Stomach smooth muscle (tissue), 2 donors: ENCODE measurements around the gene ZCCHC7.

Experiments
- H3K27ac ChIP-seq: one replicate; pipeline ENCODE4 v1.7.0; 2013; ENCODE audit warnings: mild to moderate bottlenecking, low read length, inconsistent platforms
- H3K27me3 ChIP-seq, 2 donors: one replicate each; pipeline ENCODE4 v1.7.0; 2013; ENCODE audit warnings: low read length in 2 of 2; ENCODE audit not compliant: insufficient read depth in 2 of 2, control insufficient read depth in 1 of 2
- H3K36me3 ChIP-seq, 2 donors: one replicate each; pipeline ENCODE4 v1.7.0; 2013; ENCODE audit warnings: low read length in 2 of 2; ENCODE audit not compliant: control insufficient read depth in 2 of 2, insufficient read depth in 2 of 2
- H3K4me1 ChIP-seq: one replicate; pipeline ENCODE4 v1.7.0; 2013; ENCODE audit warnings: low read length; ENCODE audit not compliant: control insufficient read depth, insufficient read depth
- H3K4me3 ChIP-seq, 2 donors: one replicate each; pipeline ENCODE4 v1.7.0; 2013; ENCODE audit warnings: low read length in 2 of 2
- H3K9ac ChIP-seq, 2 donors: one replicate each; pipeline ENCODE4 v1.7.0; 2013; ENCODE audit warnings: low read length in 2 of 2, mild to moderate bottlenecking in 1 of 2
- H3K9me3 ChIP-seq, 2 donors: one replicate each; pipeline ENCODE4 v1.7.0; 2013; ENCODE audit warnings: low read length in 2 of 2; ENCODE audit not compliant: control insufficient read depth in 2 of 2
- donor health status: healthy.
- donor health status: Pancreatic carcinoma.

ZCCHC7 gene

GRCh38 chr9:37209431-37210386 is 89.3 kb downstream of the ZCCHC7 start:
- H3K36me3 ChIP-seq = peaks cover 0 to 6% of the 10 kb centered on the region in 2 donors
- no peaks in the 10 kb centered on the region for H3K9me3 ChIP-seq
- H3K27me3 ChIP-seq = no peaks in the 10 kb centered on the region
- no peak overlapping the region for H3K9ac ChIP-seq
- H3K4me1 ChIP-seq = no peaks in the 10 kb centered on the region
- H3K4me3 ChIP-seq = no peak overlapping the region
- H3K27ac ChIP-seq = no peak overlapping the region

- no peak overlapping the region for H3K4me3 ChIP-seq
- peaks cover 0 to 5% of the 10 kb centered on the region in 2 donors for H3K36me3 ChIP-seq
- no peaks in the 10 kb centered on the region for H3K9me3 ChIP-seq
- H3K4me1 ChIP-seq = no peaks in the 10 kb centered on the region
- H3K9ac ChIP-seq = no peak overlapping the region
- no peak overlapping the region for H3K27ac ChIP-seq
- H3K27me3 ChIP-seq = no peaks in the 10 kb centered on the region
Observed at GRCh38 chr9:37210737-37211523, 90.6 kb downstream of the ZCCHC7 start.

- peaks cover 0 to 5% of the 10 kb centered on the region in 2 donors for H3K36me3 ChIP-seq
- no peak overlapping the region for H3K4me3 ChIP-seq
- H3K27ac ChIP-seq = no peak overlapping the region
- H3K9me3 ChIP-seq = no peaks in the 10 kb centered on the region
- H3K4me1 ChIP-seq = no peaks in the 10 kb centered on the region
- no peaks in the 10 kb centered on the region for H3K27me3 ChIP-seq
- no peak overlapping the region for H3K9ac ChIP-seq
Observed at GRCh38 chr9:37212435-37212834, 92.1 kb downstream of the ZCCHC7 start.

GRCh38 chr9:37215381-37215780 is 95.0 kb downstream of the ZCCHC7 start:
- H3K27ac ChIP-seq = no peak overlapping the region
- no peak overlapping the region for H3K9ac ChIP-seq
- no peaks in the 10 kb centered on the region for H3K4me1 ChIP-seq
- H3K27me3 ChIP-seq = no peaks in the 10 kb centered on the region
- H3K4me3 ChIP-seq = no peak overlapping the region
- H3K9me3 ChIP-seq = no peaks in the 10 kb centered on the region
- no peaks in the 10 kb centered on the region for H3K36me3 ChIP-seq

- H3K27ac ChIP-seq = no peak overlapping the region
- no peaks in the 10 kb centered on the region for H3K27me3 ChIP-seq
- H3K9ac ChIP-seq = no peak overlapping the region
- H3K36me3 ChIP-seq = no peaks in the 10 kb centered on the region
- no peak overlapping the region for H3K4me3 ChIP-seq
- H3K4me1 ChIP-seq = no peaks in the 10 kb centered on the region
- H3K9me3 ChIP-seq = no peaks in the 10 kb centered on the region
Observed at GRCh38 chr9:37215830-37216229, 95.5 kb downstream of the ZCCHC7 start.

- Histone ChIP-seq H3K36me3 (no peaks in the 10 kb centered on the region), H3K4me3 (no peak overlapping the region), H3K9ac (no peak overlapping the region), H3K4me1 (no peaks in the 10 kb centered on the region), H3K27me3 (no peaks in the 10 kb centered on the region), H3K27ac (no peak overlapping the region), H3K9me3 (no peaks in the 10 kb centered on the region)
Observed at GRCh38 chr9:37217161-37217560, 96.8 kb downstream of the ZCCHC7 start.

GRCh38 chr9:37218800-37219425 is 98.5 kb downstream of the ZCCHC7 start:
- no peak overlapping the region for H3K9ac ChIP-seq
- H3K27me3 ChIP-seq = no peaks in the 10 kb centered on the region
- H3K4me1 ChIP-seq = no peaks in the 10 kb centered on the region
- H3K9me3 ChIP-seq = no peaks in the 10 kb centered on the region
- no peaks in the 10 kb centered on the region for H3K36me3 ChIP-seq
- H3K4me3 ChIP-seq = no peak overlapping the region
- no peak overlapping the region for H3K27ac ChIP-seq

GRCh38 chr9:37220971-37221370 is 100.6 kb downstream of the ZCCHC7 start:
- H3K36me3 ChIP-seq = no peaks in the 10 kb centered on the region
- H3K27ac ChIP-seq = no peak overlapping the region
- no peaks in the 10 kb centered on the region for H3K9me3 ChIP-seq
- H3K4me1 ChIP-seq = no peaks in the 10 kb centered on the region
- H3K9ac ChIP-seq = no peak overlapping the region
- no peak overlapping the region for H3K4me3 ChIP-seq
- no peaks in the 10 kb centered on the region for H3K27me3 ChIP-seq

GRCh38 chr9:37221489-37222106 is 101.2 kb downstream of the ZCCHC7 start:
- H3K4me1 ChIP-seq = no peaks in the 10 kb centered on the region
- no peaks in the 10 kb centered on the region for H3K36me3 ChIP-seq
- H3K27me3 ChIP-seq = no peaks in the 10 kb centered on the region
- H3K9me3 ChIP-seq = no peaks in the 10 kb centered on the region
- H3K4me3 ChIP-seq = no peak overlapping the region
- no peak overlapping the region for H3K27ac ChIP-seq
- H3K9ac ChIP-seq = no peak overlapping the region

- H3K9me3 ChIP-seq = no peaks in the 10 kb centered on the region
- H3K4me1 ChIP-seq = no peaks in the 10 kb centered on the region
- no peaks in the 10 kb centered on the region for H3K27me3 ChIP-seq
- no peak overlapping the region for H3K4me3 ChIP-seq
- no peak overlapping the region for H3K27ac ChIP-seq
- H3K9ac ChIP-seq = no peak overlapping the region
- no peaks in the 10 kb centered on the region for H3K36me3 ChIP-seq
Observed at GRCh38 chr9:37229455-37229854, 109.1 kb downstream of the ZCCHC7 start.
